MCF 10A (cell line): ENCODE measurements around the gene SUPV3L1. TPM values are rescaled to one million over a fixed set of nuclear protein-coding genes. Genes with fewer than 3 reads are reported as not detected.
A peak's percentile ranks its signal among the peaks of the same experiment; 100 is the strongest.

Source experiments
- BruUV-seq: library from RNA; stranded (reverse); fragments of 400-500 nt; replicated peaks from 2 replicates; lab custom pipeline; 2021; lab: Mats Ljungman, UMichigan
- CTCF ChIA-PET: fragments of 300-600 bp; sonication (Branson Sonifier 250); formaldehyde crosslinking; extraction: SDS; loops from one replicate; lab custom pipeline; 2021; ENCODE audit warnings: antibody characterized with exemption, inconsistent platforms; lab: Yijun Ruan, JAX
- POLR2A ChIA-PET: fragments of 300-600, 350-650 bp; sonication (Branson Sonifier 250); formaldehyde crosslinking; extraction: SDS; loops from one replicate; lab custom pipeline; 2020; ENCODE audit warnings: antibody characterized with exemption, inconsistent platforms; lab: Yijun Ruan, JAX
- DNase-seq: peaks from one replicate; pipeline ENCODE4 v3.0.0-alpha.2; 2018; ENCODE audit not compliant: unreplicated experiment
- H3K27ac Mint-ChIP-seq: one replicate; pipeline ENCODE4 v1.8.0; 2022; ENCODE audit warnings: mild to moderate bottlenecking, low read depth, mixed read lengths; ENCODE audit not compliant: unreplicated experiment
- H3K27me3 Mint-ChIP-seq: one replicate; pipeline ENCODE4 v1.8.0; 2022; ENCODE audit warnings: mixed read lengths; ENCODE audit not compliant: insufficient read depth, unreplicated experiment
- H3K36me3 Mint-ChIP-seq: one replicate; pipeline ENCODE4 v1.8.0; 2022; ENCODE audit warnings: mild to moderate bottlenecking, moderate library complexity, mixed read lengths; ENCODE audit not compliant: insufficient read depth, unreplicated experiment
- H3K4me1 Mint-ChIP-seq: one replicate; pipeline ENCODE4 v1.8.0; 2022; ENCODE audit warnings: mixed read lengths; ENCODE audit not compliant: insufficient read depth, unreplicated experiment
- H3K4me3 Mint-ChIP-seq: one replicate; pipeline ENCODE4 v1.8.0; 2022; ENCODE audit warnings: mild to moderate bottlenecking, moderate library complexity, mixed read lengths; ENCODE audit not compliant: unreplicated experiment
- H3K9me3 Mint-ChIP-seq: one replicate; pipeline ENCODE4 v1.8.0; 2022; ENCODE audit warnings: mixed read lengths; ENCODE audit not compliant: unreplicated experiment
- intact Hi-C: fragments of 100-400 bp; cut with micrococcal nuclease; formaldehyde crosslinking; loops from 2 replicates; pipeline ENCODE4 v1.14.1; 2022
- total RNA-seq: library from RNA; stranded (reverse); gene quantifications from 2 replicates; pipeline ENCODE4 v1.2.3, GENCODE V29; 2022
- TF ChIP-seq, protein P1 (sequence below): fragments of 200-600 bp; IDR thresholded peaks from one replicate; pipeline ENCODE4 v1.8.0; 2022; ENCODE audit warnings: antibody characterized with exemption, mild to moderate bottlenecking; ENCODE audit not compliant: unreplicated experiment

The SUPV3L1 gene
- total RNA-seq, 1 experiment from 2014 or later: 73.6 TPM

- BruUV-seq: no TSS peak
- intact Hi-C loops: no loop called here
Measured at GRCh38 chr10:69234447-69234846, 54.4 kb downstream of the SUPV3L1 start.

GRCh38 chr10:69237528-69238159, 57.6 kb downstream of the SUPV3L1 start:
- H3K27me3 Mint-ChIP-seq: no peaks in the 10 kb centered on the region
- peaks cover 23% of the 10 kb centered on the region for H3K4me1 Mint-ChIP-seq
- H3K9me3 Mint-ChIP-seq: no peaks in the 10 kb centered on the region
- H3K36me3 Mint-ChIP-seq: no peaks in the 10 kb centered on the region
- peak; percentile 83 for DNase-seq
- no peak overlapping the region for H3K27ac Mint-ChIP-seq
- CTCF ChIA-PET: interaction anchor here (0.5 to 8.3 kb wide), 18 partner anchors 9 to 244 kb away, joined by 3 to 106 read pairs (median 4); no protein-coding TSS in a partner anchor
- no peak overlapping the region for H3K4me3 Mint-ChIP-seq
- intact Hi-C loops: loop anchor here (1.0 to 2.0 kb wide), 3 partner anchors 81 to 171 kb away; no protein-coding TSS in a partner anchor
- TF ChIP-seq, protein P1, sequence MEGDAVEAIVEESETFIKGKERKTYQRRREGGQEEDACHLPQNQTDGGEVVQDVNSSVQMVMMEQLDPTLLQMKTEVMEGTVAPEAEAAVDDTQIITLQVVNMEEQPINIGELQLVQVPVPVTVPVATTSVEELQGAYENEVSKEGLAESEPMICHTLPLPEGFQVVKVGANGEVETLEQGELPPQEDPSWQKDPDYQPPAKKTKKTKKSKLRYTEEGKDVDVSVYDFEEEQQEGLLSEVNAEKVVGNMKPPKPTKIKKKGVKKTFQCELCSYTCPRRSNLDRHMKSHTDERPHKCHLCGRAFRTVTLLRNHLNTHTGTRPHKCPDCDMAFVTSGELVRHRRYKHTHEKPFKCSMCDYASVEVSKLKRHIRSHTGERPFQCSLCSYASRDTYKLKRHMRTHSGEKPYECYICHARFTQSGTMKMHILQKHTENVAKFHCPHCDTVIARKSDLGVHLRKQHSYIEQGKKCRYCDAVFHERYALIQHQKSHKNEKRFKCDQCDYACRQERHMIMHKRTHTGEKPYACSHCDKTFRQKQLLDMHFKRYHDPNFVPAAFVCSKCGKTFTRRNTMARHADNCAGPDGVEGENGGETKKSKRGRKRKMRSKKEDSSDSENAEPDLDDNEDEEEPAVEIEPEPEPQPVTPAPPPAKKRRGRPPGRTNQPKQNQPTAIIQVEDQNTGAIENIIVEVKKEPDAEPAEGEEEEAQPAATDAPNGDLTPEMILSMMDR: peak; percentile 89
- POLR2A ChIA-PET: interaction anchor here (1.1 to 3.9 kb wide), 5 partner anchors 80 to 160 kb away, joined by 3 to 36 read pairs (median 4); no protein-coding TSS in a partner anchor
- BruUV-seq: no TSS peak

More at GRCh38 chr10:69234447-69234846, 54.4 kb downstream of the SUPV3L1 start:
- no peaks in the 10 kb centered on the region for H3K9me3 Mint-ChIP-seq
- CTCF ChIA-PET: interaction anchor here (0.6 to 8.3 kb wide), 5 partner anchors 9 to 158 kb away, joined by 3 to 106 read pairs (median 4); no protein-coding TSS in a partner anchor
- H3K4me3 Mint-ChIP-seq: no peak overlapping the region
- H3K36me3 Mint-ChIP-seq: no peaks in the 10 kb centered on the region
- H3K27me3 Mint-ChIP-seq: no peaks in the 10 kb centered on the region
- no peak overlapping the region for H3K27ac Mint-ChIP-seq
- H3K4me1 Mint-ChIP-seq: peaks cover 15% of the 10 kb centered on the region
- POLR2A ChIA-PET: interaction anchor here (0.6 to 2.6 kb wide), 4 partner anchors 85 to 712 kb away, joined by 3 to 11 read pairs (median 6); no protein-coding TSS in a partner anchor
- TF ChIP-seq, protein P1: no peak
- DNase-seq: no peak

- POLR2A ChIA-PET: interaction anchor here (0.8 to 3.9 kb wide), 8 partner anchors 80 to 169 kb away, joined by 3 to 36 read pairs (median 4); no protein-coding TSS in a partner anchor
- no peaks in the 10 kb centered on the region for H3K9me3 Mint-ChIP-seq
- H3K27ac Mint-ChIP-seq: no peak overlapping the region
- TF ChIP-seq, protein P1: no peak
- no peaks in the 10 kb centered on the region for H3K27me3 Mint-ChIP-seq
- BruUV-seq: no TSS peak
- CTCF ChIA-PET: interaction anchor here (0.7 to 8.3 kb wide), 17 partner anchors 9 to 273 kb away, joined by 3 to 106 read pairs (median 4); no protein-coding TSS in a partner anchor
- no peaks in the 10 kb centered on the region for H3K36me3 Mint-ChIP-seq
- H3K4me1 Mint-ChIP-seq: peaks cover 16% of the 10 kb centered on the region
- intact Hi-C loops: no loop called here
- H3K4me3 Mint-ChIP-seq: no peak overlapping the region
- DNase-seq: no peak
Measured at GRCh38 chr10:69239136-69239535, 59.1 kb downstream of the SUPV3L1 start.

GRCh38 chr10:69239816-69240434, 59.9 kb downstream of the SUPV3L1 start:
- Mint-ChIP-seq H3K9me3 (no peaks in the 10 kb centered on the region), H3K36me3 (no peaks in the 10 kb centered on the region), H3K27me3 (no peaks in the 10 kb centered on the region), H3K4me3 (no peak overlapping the region), H3K27ac (no peak overlapping the region), H3K4me1 (peaks cover 16% of the 10 kb centered on the region)
- POLR2A ChIA-PET: interaction anchor here (0.5 to 3.9 kb wide), 7 partner anchors 79 to 169 kb away, joined by 3 to 36 read pairs (median 5); no protein-coding TSS in a partner anchor
- CTCF ChIA-PET: interaction anchor here (0.6 to 8.3 kb wide), 8 partner anchors 78 to 165 kb away, joined by 3 to 106 read pairs (median 6); no protein-coding TSS in a partner anchor
- BruUV-seq: no TSS peak
- TF ChIP-seq, protein P1: no peak
- DNase-seq: peak; percentile 53
- intact Hi-C loops: no loop called here
